HG03045 (cell line): ENCODE data around the gene PPT1.
"Not testable (repeated sequence)": the region's sequence is repeated elsewhere in the genome, so short reads cannot be mapped to it uniquely, and the experiment has no call there.

Source experiments
- ATAC-seq: cut with Tn5 transposase; IDR thresholded peaks from one replicate; pipeline ENCODE4 v1.9.1; 2021; ENCODE audit warnings: mild to moderate bottlenecking, moderate library complexity; ENCODE audit not compliant: unreplicated experiment

Gene PPT1

DNA sequence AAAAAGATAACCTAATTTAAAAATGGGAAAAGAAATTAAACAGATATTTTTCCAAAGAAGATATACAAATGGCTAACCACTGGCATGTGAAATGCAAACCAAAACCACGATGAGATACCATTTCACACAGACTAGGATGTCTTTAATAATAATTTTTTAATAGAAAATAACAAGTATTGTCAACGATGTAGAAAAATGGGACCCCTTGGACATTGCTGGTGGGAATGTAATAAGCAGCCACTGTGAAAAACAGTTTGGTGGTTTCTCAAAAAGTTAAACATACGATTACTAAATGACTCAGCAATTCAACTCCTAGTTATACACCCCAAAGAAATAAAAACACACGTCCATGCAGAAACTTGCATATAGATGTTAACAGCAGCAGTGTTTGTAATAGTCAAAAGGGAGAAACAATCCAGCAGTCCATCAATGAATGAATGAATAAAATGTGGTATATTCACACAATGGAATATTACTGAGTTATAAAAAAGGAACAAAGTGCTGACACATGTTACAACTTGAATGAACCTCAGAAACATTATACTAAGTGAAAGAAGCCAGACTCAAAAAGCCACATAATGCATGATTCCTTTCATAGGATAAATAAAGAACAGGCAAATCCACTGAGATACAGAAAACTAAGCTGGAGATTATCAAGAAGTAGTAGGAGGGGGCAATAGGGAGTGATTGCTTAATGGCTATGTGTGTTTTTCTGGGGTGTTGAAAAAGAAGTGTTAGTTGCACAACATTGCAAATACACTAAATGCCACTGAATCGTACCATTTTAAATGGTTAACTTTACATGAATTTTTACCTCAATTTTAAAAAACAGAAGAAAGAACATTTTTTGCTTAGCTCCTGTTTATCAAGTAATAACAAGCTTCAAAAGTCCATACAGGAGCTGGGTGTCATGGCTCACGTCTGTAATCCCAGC is 4.1 kb downstream of the PPT1 start:
- ATAC-seq = no peak

- ATAC-seq = no peak
Measured at GRCh38 chr1:40092241-40092640, 4.8 kb downstream of the PPT1 start.

GRCh38 chr1:40090652-40091355 is 6.2 kb downstream of the PPT1 start:
- ATAC-seq = no peak

- ATAC-seq = not testable (repeated sequence)
Measured at GRCh38 chr1:40084750-40085149, 12.3 kb downstream of the PPT1 start.

- no peak for ATAC-seq
Measured at GRCh38 chr1:40081871-40082270, 15.2 kb downstream of the PPT1 start.

- no peak for ATAC-seq
Measured at GRCh38 chr1:40079774-40080400, 17.2 kb downstream of the PPT1 start.

DNA sequence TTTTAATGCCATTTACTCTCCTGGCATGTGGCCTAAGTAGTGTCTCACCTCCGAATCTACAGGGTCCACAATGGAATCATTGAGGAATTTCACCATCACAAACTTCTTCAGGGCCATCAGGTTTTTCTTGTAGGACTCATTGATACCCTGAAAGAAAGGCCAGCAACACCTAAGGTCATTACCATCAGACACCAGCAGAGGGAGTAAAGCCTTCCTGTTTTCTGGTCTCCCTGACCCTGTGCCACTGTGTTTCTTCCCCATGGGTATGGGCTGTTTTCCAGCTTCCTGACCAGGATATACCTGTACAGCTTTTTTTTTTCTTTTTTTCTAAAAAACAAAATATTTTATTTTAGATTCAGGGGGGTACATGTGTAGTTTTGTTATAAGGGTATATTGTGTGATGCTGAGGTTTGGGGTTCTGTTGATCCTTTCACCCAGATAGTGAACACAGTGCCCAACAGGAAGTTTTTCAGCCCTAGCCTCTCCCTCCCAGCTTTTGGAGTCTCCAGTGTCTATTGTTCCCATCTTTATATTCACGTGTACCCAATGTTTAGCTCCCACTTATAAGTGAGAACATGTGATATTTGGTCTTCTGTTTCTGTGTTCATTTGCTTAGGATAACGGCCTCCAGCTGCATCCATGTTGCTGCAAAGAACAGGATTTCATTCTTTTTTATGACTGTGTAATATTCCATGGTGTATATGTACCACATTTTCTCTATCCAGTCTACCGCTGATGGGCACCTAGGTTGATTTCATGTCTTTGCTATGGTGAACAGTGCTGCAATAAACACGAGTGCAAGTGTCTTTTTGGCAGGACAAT is 18.3 kb downstream of the PPT1 start:
- no peak for ATAC-seq

DNA sequence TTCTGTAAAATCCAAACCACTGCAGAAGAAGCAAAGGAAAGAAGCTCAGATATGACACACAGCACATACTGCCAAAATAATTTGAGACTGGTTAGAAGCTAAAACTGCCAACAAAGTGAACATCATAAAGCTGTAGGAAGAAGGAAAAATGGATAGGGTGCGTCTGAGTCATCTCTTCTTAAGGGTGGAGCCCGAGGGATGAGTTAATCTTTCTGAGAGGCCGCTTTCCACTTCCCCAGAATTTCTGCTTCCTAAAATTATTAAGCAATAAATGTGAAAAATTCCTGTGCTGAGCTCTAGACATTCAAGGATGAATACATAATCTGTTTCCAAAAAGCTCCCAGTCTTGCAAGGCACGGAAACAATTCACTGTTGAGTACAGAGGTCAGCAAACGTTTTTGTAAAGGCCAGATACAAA is 20.1 kb downstream of the PPT1 start:
- ATAC-seq = no peak

- no peak for ATAC-seq
Measured at GRCh38 chr1:40075266-40075665, 21.8 kb downstream of the PPT1 start.

- ATAC-seq = no peak
Measured at GRCh38 chr1:40073062-40073461, 24.0 kb downstream of the PPT1 start.

DNA sequence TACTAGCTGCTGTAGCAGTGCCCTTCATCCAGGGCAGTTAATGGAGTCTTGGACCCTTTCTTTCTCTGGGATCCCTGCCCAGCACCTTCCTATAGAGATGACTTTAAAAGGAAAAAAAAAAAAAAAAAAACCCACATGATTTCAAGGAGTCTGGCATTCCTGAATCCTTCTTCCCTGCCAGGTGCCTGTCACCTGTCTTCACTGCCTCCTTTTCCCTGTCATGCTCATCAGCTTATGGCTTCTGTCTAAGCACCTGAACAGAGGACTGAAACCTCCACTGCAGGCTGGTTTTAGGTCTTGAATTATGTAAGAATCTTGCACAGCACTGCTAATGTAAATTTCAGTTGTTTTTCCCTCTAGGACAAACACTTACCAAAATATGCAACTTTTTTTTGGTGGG is 24.9 kb downstream of the PPT1 start:
- ATAC-seq = no peak

DNA sequence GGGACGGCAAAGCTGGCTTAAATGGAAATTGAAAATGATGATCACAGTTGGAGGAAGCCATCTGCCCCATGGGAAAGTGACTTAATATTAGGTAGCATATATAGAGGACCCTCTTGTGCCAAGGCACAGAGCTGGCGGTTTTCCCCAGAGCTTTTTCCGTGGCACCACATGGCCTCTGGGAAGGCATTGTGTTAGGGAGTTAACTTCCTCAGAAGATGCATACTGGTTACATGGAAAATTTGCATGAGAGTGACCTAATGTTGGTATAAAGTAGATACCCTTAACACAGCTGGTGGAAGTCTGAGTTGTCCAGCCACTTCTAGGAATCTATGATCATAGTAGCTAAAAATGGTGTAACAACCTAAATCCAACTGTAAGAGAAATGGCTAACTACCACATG is 29.2 kb downstream of the PPT1 start:
- ATAC-seq = no peak

- no peak for ATAC-seq
Measured at GRCh38 chr1:40067023-40067422, 30.0 kb downstream of the PPT1 start.

- ATAC-seq = peak; percentile 60
Measured at GRCh38 chr1:40064797-40065499, 32.1 kb downstream of the PPT1 start.

GRCh38 chr1:40059960-40060750 is 36.9 kb downstream of the PPT1 start:
- ATAC-seq = no peak

DNA sequence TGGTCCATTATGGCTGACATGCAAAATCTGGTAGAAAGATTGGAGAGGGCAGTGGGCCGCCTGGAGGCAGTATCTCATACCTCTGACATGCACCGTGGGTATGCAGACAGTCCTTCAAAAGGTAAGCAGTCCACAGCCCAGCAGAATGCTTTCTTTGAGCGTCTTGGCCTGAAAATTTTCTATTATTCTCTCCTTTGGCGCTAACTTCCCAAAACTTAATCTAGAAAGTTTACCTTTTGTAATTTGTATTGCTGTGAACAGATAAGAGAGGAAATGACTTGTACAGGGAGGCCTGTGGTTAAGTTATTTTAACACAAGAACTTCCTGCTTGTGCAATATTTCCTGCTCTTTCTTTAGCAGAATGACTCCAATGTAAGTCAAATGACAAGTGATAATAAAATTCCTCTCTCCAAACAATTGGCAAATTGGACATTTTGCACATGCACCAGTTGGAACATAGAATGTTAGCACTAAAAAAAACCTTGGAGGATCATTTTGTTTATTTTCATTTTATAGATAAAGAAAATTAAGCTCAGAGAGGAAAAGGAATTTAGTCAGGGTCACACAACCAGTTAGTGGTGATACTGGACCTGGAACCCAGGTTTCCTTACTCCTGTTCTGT is 37.6 kb downstream of the PPT1 start:
- ATAC-seq = no peak

- no peak for ATAC-seq
Measured at GRCh38 chr1:40058453-40059337, 38.4 kb downstream of the PPT1 start.

GRCh38 chr1:40058097-40058452 is 39.0 kb downstream of the PPT1 start:
- no peak for ATAC-seq
